ENCODE measurements around the gene LAPTM5.

LAPTM5 gene

GRCh38 chr1:30759718-30760281, 2.2 kb upstream of the LAPTM5 start:
- DNase-seq (ENCODE audit: insufficient read length, low spot score), result no peak
- no peak for FAIRE-seq

- DNase-seq (ENCODE audit: insufficient read length, low spot score) (no peak), FAIRE-seq (no peak)
These were observed 1.3 kb upstream of the LAPTM5 start for GRCh38 chr1:30758785-30759380.

- DNase-seq (ENCODE audit: insufficient read length, low spot score) (no peak), FAIRE-seq (no peak)
These were observed 631 bp upstream of the LAPTM5 start for GRCh38 chr1:30758121-30758688.

GRCh38 chr1:30756545-30757351, 826 bp downstream of the LAPTM5 start:
- DNase-seq (ENCODE audit: insufficient read length, low spot score) (peak; percentile 69), FAIRE-seq (peak; percentile 38)

- DNase-seq (ENCODE audit: insufficient read length, low spot score) (no peak), FAIRE-seq (no peak)
These were observed 1.4 kb downstream of the LAPTM5 start for GRCh38 chr1:30756206-30756544.

GRCh38 chr1:30755746-30756145, 1.8 kb downstream of the LAPTM5 start:
- FAIRE-seq, result no peak

GRCh38 chr1:30755334-30755733, 2.2 kb downstream of the LAPTM5 start:
- DNase-seq (ENCODE audit: insufficient read length, low spot score), result no peak
- FAIRE-seq, result no peak

More at GRCh38 chr1:30755746-30756145, 1.8 kb downstream of the LAPTM5 start:
- no peak for DNase-seq (ENCODE audit: insufficient read length, low spot score)

GRCh38 chr1:30754684-30755171, 2.8 kb downstream of the LAPTM5 start:
- DNase-seq (ENCODE audit: insufficient read length, low spot score), result no peak
- no peak for FAIRE-seq

- no peak for FAIRE-seq
- no peak for DNase-seq (ENCODE audit: insufficient read length, low spot score)
These were observed 3.9 kb downstream of the LAPTM5 start for GRCh38 chr1:30753660-30754123.

- no peak for DNase-seq (ENCODE audit: insufficient read length, low spot score)
- no peak for FAIRE-seq
These were observed 4.5 kb downstream of the LAPTM5 start for GRCh38 chr1:30753118-30753517.

- DNase-seq (ENCODE audit: insufficient read length, low spot score) (no peak), FAIRE-seq (no peak)
These were observed 5.0 kb downstream of the LAPTM5 start for GRCh38 chr1:30752651-30752908.

GRCh38 chr1:30751830-30752650, 5.5 kb downstream of the LAPTM5 start:
- FAIRE-seq, result no peak
- no peak for DNase-seq (ENCODE audit: insufficient read length, low spot score)

- DNase-seq (ENCODE audit: insufficient read length, low spot score) (no peak), FAIRE-seq (no peak)
These were observed 6.8 kb downstream of the LAPTM5 start for GRCh38 chr1:30750731-30751291.

- DNase-seq (ENCODE audit: insufficient read length, low spot score), result no peak
- no peak for FAIRE-seq
These were observed 7.6 kb downstream of the LAPTM5 start for GRCh38 chr1:30749691-30750583.

- DNase-seq (ENCODE audit: insufficient read length, low spot score) (no peak), FAIRE-seq (no peak)
These were observed 8.7 kb downstream of the LAPTM5 start for GRCh38 chr1:30748699-30749401.

- FAIRE-seq (no peak), DNase-seq (ENCODE audit: insufficient read length, low spot score) (peak; percentile 69)
These were observed 9.4 kb downstream of the LAPTM5 start for GRCh38 chr1:30748098-30748698.

GRCh38 chr1:30747033-30748008, 10.3 kb downstream of the LAPTM5 start:
- DNase-seq (ENCODE audit: insufficient read length, low spot score) (no peak), FAIRE-seq (no peak)

Data from HTR-8/SVneo (cell line).